Measurements from ENCODE around the gene CRYGC.
"Not testable (repeated sequence)": the region's sequence is repeated elsewhere in the genome, so short reads cannot be mapped to it uniquely, and the experiment has no call there.

The CRYGC gene

GRCh38 chr2:208135794-208136715 lies 6.4 kb upstream of the CRYGC start:
- DNase-seq, result no peak

- no peak for DNase-seq
Measured at GRCh38 chr2:208134928-208135586, 5.4 kb upstream of the CRYGC start.

GRCh38 chr2:208130712-208131110 lies 1.1 kb upstream of the CRYGC start:
- no peak for DNase-seq

- no peak for DNase-seq
Measured at GRCh38 chr2:208128136-208128535, 1.5 kb downstream of the CRYGC start.

- DNase-seq, result no peak
Measured at GRCh38 chr2:208127090-208127489, 2.5 kb downstream of the CRYGC start.

GRCh38 chr2:208125251-208125650 lies 4.4 kb downstream of the CRYGC start:
- DNase-seq, result no peak

- not testable (repeated sequence) for DNase-seq
Measured at GRCh38 chr2:208124013-208124715, 5.5 kb downstream of the CRYGC start, which contains the start of gene CRYGD. TSS of gene CRYGD (minus strand) at chr2:208124524. CDS start at chr2:208124473, 51 bp downstream.

GRCh38 chr2:208122248-208122647 lies 7.4 kb downstream of the CRYGC start:
- no peak for DNase-seq

GRCh38 chr2:208118918-208119317 lies 10.7 kb downstream of the CRYGC start:
- no peak for DNase-seq

- not testable (repeated sequence) for DNase-seq
Measured at GRCh38 chr2:208117390-208117789, 12.2 kb downstream of the CRYGC start.

GRCh38 chr2:208112969-208113368 lies 16.7 kb downstream of the CRYGC start:
- DNase-seq, result no peak

- DNase-seq, result not testable (repeated sequence)
Measured at GRCh38 chr2:208112273-208112745, 17.3 kb downstream of the CRYGC start.

GRCh38 chr2:208103616-208104015 lies 26.0 kb downstream of the CRYGC start:
- DNase-seq, result no peak

- no peak for DNase-seq
Measured at GRCh38 chr2:208101716-208102631, 27.7 kb downstream of the CRYGC start.

- no peak for DNase-seq
Measured at GRCh38 chr2:208099682-208100470, 29.8 kb downstream of the CRYGC start.

- not testable (repeated sequence) for DNase-seq
Measured at GRCh38 chr2:208098701-208099100, 30.9 kb downstream of the CRYGC start.

- no peak for DNase-seq
Measured at GRCh38 chr2:208098267-208098666, 31.4 kb downstream of the CRYGC start.

- no peak for DNase-seq
Measured at GRCh38 chr2:208097801-208098200, 31.8 kb downstream of the CRYGC start.

GRCh38 chr2:208097313-208097712 lies 32.3 kb downstream of the CRYGC start:
- no peak for DNase-seq

- no peak for DNase-seq
Measured at GRCh38 chr2:208096080-208096479, 33.5 kb downstream of the CRYGC start.

- no peak for DNase-seq
Measured at GRCh38 chr2:208093128-208093527, 36.5 kb downstream of the CRYGC start.

All from activated effector memory CD4-positive, alpha-beta T cell treated with anti-CD3 and anti-CD28 coated beads, Interleukin-2, amount 50 U/mL, for 16 hours (primary cell).